Ovary (tissue), 3 donors: ENCODE data around the gene MUC6.

Source experiments
- CTCF ChIP-seq, 3 donors: fragments of 450-650 bp in 2 of 3; fragments of 200-600 bp in 1 of 3; IDR thresholded peaks; one replicate each; pipeline versions ENCODE4 v1.5.1 to v1.8.0; 2016 to 2022; ENCODE audit warnings: antibody characterized with exemption in 3 of 3, mild to moderate bottlenecking in 1 of 3
- POLR2A ChIP-seq: fragments of 450-650 bp; IDR thresholded peaks from one replicate; pipeline ENCODE4 v1.6.1; 2017; ENCODE audit warnings: antibody characterized with exemption, mild to moderate bottlenecking, moderate library complexity
- donor health status: DM: no; HTN: no; CAD: no.

- TF ChIP-seq CTCF (IDR thresholded peaks at IDR 0.05) (no peak), POLR2A (no peak)
Measured at GRCh38 chr11:1085440-1086170, 49.1 kb upstream of the MUC6 start.
